Smooth muscle cell (in vitro differentiated cells): ENCODE data around the gene APRT. TPM values are rescaled to one million over a fixed set of nuclear protein-coding genes. Genes with fewer than 3 reads are reported as not detected.

Experiments
- DNase-seq: peaks from one replicate; lab custom pipeline; 2025; ENCODE audit not compliant: unreplicated experiment; lab: John Stamatoyannopoulos, UW
- H2AFZ ChIP-seq: fragments of 200-600 bp; sonication (generic); 2 replicates; pipeline ENCODE4 v1.6.0; 2016; ENCODE audit warnings: antibody characterized with exemption, low read depth, mild to moderate bottlenecking
- H3F3A ChIP-seq: fragments of 200-600 bp; sonication (generic); 2 replicates; pipeline ENCODE4 v1.6.0; 2017; ENCODE audit warnings: antibody characterized with exemption, low read depth
- H3K27ac ChIP-seq: fragments of 200-600 bp; sonication (generic); 2 replicates; pipeline ENCODE4 v1.5.1; 2016; ENCODE audit warnings: low read depth, mild to moderate bottlenecking
- H3K27me3 ChIP-seq: fragments of 200-600 bp; sonication (generic); 2 replicates; pipeline ENCODE4 v1.6.1; 2016; ENCODE audit warnings: low read depth, mild to moderate bottlenecking
- H3K36me3 ChIP-seq: fragments of 200-600 bp; sonication (generic); 2 replicates; pipeline ENCODE4 v1.5.1; 2016; ENCODE audit warnings: low read depth
- H3K4me1 ChIP-seq: fragments of 200-600 bp; sonication (generic); 2 replicates; pipeline ENCODE4 v1.5.1; 2016; ENCODE audit warnings: low read depth
- H3K4me2 ChIP-seq: fragments of 200-600 bp; sonication (generic); 2 replicates; pipeline ENCODE4 v1.6.0; 2016; ENCODE audit warnings: mild to moderate bottlenecking
- H3K4me3 ChIP-seq: fragments of 200-600 bp; sonication (generic); 2 replicates; pipeline ENCODE4 v1.5.1; 2016; ENCODE audit warnings: mild to moderate bottlenecking
- H3K79me2 ChIP-seq: fragments of 200-600 bp; sonication (generic); 2 replicates; pipeline ENCODE4 v1.6.0; 2016; ENCODE audit warnings: low read depth, mild to moderate bottlenecking
- H3K9ac ChIP-seq: fragments of 200-600 bp; sonication (generic); 2 replicates; pipeline ENCODE4 v1.6.0; 2016; ENCODE audit warnings: low read depth
- H3K9me3 ChIP-seq: fragments of 200-600 bp; sonication (generic); replicated peaks from 2 replicates; pipeline ENCODE4 v1.5.1; 2016; ENCODE audit warnings: low read depth
- H4K20me1 ChIP-seq: fragments of 200-600 bp; sonication (generic); 2 replicates; pipeline ENCODE4 v1.6.0; 2016; ENCODE audit warnings: low read depth
- WGBS: methylation state at CpG from one replicate; pipeline ENCODE4 v1.1.7; 2016; ENCODE audit warnings: low lambda C conversion rate; 5-methylcytosine and 5-hydroxymethylcytosine counted together
- polyA plus RNA-seq: library from polyadenylated mRNA; unstranded; fragments of >200 nt; fragmentation: Nextera tagmentation; extraction: Ambion mirVana; gene quantifications from 2 replicates; pipeline ENCODE4 v1.2.1, GENCODE V29; 2016
- total RNA-seq: library from RNA; depleted of rRNA; stranded (reverse); fragments of >200 nt; gene quantifications from 2 replicates; pipeline ENCODE4 v1.2.3, GENCODE V29; 2014
- TF ChIP-seq, protein P1 (sequence below): fragments of 200-600 bp; sonication (generic); IDR thresholded peaks from 2 replicates; pipeline ENCODE4 v1.5.1; 2017; ENCODE audit warnings: borderline replicate concordance, mild to moderate bottlenecking, antibody characterized with exemption; ENCODE audit not compliant: insufficient read depth, poor library complexity, severe bottlenecking

Gene APRT
- total and polyA plus RNA-seq, 2 experiments from 2014 or later = 143 to 200 TPM

DNA sequence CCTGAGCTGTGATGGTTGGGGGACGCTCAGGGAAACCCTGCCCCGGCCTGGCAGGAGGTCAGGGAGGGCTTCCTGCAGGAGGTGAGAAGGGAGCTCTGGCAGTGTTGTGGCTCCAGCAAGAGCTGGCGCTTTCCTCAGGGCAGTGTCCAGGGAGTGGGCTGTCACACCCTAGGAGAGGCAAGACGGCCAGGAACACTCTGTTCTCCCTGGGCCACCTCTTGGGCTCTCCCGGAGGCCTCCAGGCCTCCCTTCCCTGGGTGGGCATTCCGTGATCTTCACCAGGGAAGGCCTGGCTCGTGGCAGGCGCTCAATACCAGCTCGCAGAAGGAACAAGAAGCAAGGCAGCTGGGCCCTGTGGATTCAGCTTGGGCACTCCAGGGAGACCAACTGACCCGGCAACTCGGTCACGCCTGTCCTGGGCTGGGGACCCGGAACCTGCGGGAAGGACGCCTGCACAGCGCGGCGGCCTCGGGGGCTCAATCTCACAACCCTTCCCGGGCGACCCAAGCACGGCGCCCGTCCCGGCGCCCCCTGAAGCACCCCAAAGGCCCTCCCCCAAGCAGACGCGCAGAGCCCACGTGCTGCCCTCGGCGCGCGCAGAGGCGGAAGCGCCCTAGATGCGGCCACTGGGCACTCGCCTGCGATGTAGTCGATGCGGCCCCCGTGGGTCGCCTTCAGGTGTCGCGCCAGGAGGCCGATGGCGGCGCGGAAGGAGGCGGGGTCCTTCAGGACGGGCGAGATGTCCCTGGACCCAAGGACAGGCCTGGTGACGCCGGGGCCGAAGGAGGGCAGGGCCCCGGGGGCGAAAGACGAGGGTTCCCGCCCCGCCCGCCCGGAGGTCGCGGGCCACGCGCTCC, 588 bp downstream of the APRT start:
- Histone ChIP-seq H3K9ac (peak overlapping the region; percentile 59), H3K36me3 (no peaks in the 10 kb centered on the region), H3K27ac (peak overlapping the region; percentile 70), H3K4me3 (peak overlapping the region; percentile 65), H3K9me3 (no peaks in the 10 kb centered on the region), H2AFZ (no peak overlapping the region), H3K4me1 (peaks cover 10% of the 10 kb centered on the region), H3F3A (no peaks in the 10 kb centered on the region), H3K79me2 (no peaks in the 10 kb centered on the region), H4K20me1 (peaks cover 9% of the 10 kb centered on the region), H3K27me3 (no peaks in the 10 kb centered on the region), H3K4me2 (peak overlapping the region; percentile 93)
- TF ChIP-seq, protein P1, sequence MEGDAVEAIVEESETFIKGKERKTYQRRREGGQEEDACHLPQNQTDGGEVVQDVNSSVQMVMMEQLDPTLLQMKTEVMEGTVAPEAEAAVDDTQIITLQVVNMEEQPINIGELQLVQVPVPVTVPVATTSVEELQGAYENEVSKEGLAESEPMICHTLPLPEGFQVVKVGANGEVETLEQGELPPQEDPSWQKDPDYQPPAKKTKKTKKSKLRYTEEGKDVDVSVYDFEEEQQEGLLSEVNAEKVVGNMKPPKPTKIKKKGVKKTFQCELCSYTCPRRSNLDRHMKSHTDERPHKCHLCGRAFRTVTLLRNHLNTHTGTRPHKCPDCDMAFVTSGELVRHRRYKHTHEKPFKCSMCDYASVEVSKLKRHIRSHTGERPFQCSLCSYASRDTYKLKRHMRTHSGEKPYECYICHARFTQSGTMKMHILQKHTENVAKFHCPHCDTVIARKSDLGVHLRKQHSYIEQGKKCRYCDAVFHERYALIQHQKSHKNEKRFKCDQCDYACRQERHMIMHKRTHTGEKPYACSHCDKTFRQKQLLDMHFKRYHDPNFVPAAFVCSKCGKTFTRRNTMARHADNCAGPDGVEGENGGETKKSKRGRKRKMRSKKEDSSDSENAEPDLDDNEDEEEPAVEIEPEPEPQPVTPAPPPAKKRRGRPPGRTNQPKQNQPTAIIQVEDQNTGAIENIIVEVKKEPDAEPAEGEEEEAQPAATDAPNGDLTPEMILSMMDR = no peak
- 5% methylated on average over 51 of the region's 65 CpGs for WGBS
- peak; percentile 67 for DNase-seq

- TF ChIP-seq, protein P1 = no peak
- 66% methylated on average over 12 of the region's 12 CpGs for WGBS
- H3K4me2 ChIP-seq = peak overlapping the region; percentile 93
- no peaks in the 10 kb centered on the region for H3F3A ChIP-seq
- H3K27ac ChIP-seq = peak overlapping the region; percentile 70
- H3K4me3 ChIP-seq = peak overlapping the region; percentile 65
- no peaks in the 10 kb centered on the region for H3K36me3 ChIP-seq
- H3K4me1 ChIP-seq = peaks cover 10% of the 10 kb centered on the region
- H3K9me3 ChIP-seq = no peaks in the 10 kb centered on the region
- no peaks in the 10 kb centered on the region for H3K79me2 ChIP-seq
- no peak overlapping the region for H3K9ac ChIP-seq
- no peaks in the 10 kb centered on the region for H3K27me3 ChIP-seq
- no peak for DNase-seq
- peaks cover 9% of the 10 kb centered on the region for H4K20me1 ChIP-seq
- no peak overlapping the region for H2AFZ ChIP-seq
These were observed 1.4 kb downstream of the APRT start for GRCh38 chr16:88810166-88810911.

DNA sequence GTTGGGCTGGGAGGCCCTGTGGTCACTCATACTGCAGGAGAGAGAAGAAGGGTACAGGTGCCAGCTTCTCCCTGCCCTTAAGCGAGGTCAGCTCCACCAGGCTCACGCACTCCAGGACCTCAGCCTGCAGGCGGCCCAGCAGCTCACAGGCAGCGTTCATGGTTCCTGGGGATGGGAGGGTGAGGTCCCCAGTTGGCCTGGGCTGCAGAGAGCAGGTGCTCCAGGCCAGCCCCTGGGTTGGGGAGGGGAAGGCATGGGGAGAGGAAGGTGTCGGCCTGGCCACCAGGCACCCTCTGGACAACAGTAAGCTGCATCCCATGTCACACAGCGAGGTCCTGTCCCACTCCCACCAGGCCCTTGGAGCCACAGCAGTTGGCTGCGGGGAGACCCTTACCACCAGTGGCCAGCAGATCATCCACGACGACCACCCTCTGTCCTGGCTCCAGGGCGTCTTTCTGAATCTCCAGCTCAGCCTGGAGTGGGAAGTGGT, 2.0 kb downstream of the APRT start:
- no peak overlapping the region for H3K27ac ChIP-seq
- WGBS = 92% methylated on average over 10 of the region's 10 CpGs
- H3K36me3 ChIP-seq = no peaks in the 10 kb centered on the region
- TF ChIP-seq, protein P1 = no peak
- no peak overlapping the region for H3K4me3 ChIP-seq
- no peak for DNase-seq
- H3K4me2 ChIP-seq = peak overlapping the region; percentile 93
- H3K27me3 ChIP-seq = no peaks in the 10 kb centered on the region
- H3K9me3 ChIP-seq = no peaks in the 10 kb centered on the region
- peaks cover 9% of the 10 kb centered on the region for H4K20me1 ChIP-seq
- no peaks in the 10 kb centered on the region for H3K79me2 ChIP-seq
- no peaks in the 10 kb centered on the region for H3F3A ChIP-seq
- no peak overlapping the region for H2AFZ ChIP-seq
- H3K9ac ChIP-seq = no peak overlapping the region
- H3K4me1 ChIP-seq = peaks cover 12% of the 10 kb centered on the region
